GM10248 (cell line): ENCODE results near the gene NT5M.

Experiments
- CTCF ChIA-PET: fragments of 300-600 bp; sonication (Branson Sonifier 250); formaldehyde crosslinking; extraction: SDS; loops from one replicate; lab custom pipeline; 2021; ENCODE audit warnings: antibody characterized with exemption; lab: Yijun Ruan, JAX
- POLR2A ChIA-PET: fragments of 350-650 bp; sonication (Branson Sonifier 250); formaldehyde crosslinking; extraction: SDS; loops from one replicate; lab custom pipeline; 2020; ENCODE audit warnings: antibody characterized with exemption; lab: Yijun Ruan, JAX
- DNase-seq: peaks from one replicate; pipeline ENCODE4 v3.0.0; 2012; ENCODE audit errors: extremely low spot score
- CTCF ChIP-seq: IDR thresholded peaks from 2 replicates; pipeline ENCODE4 v1.5.1; 2012; ENCODE audit warnings: mild to moderate bottlenecking, low read depth; ENCODE audit errors: extremely low read depth, missing control alignments, control extremely low read depth

NT5M gene

GRCh38 chr17:17361867-17362539 is 58.8 kb downstream of the NT5M start:
- no peak for DNase-seq
- TF ChIP-seq CTCF, result no peak
- CTCF ChIA-PET, result interaction anchor here (1.5 kb wide), 1 partner anchor 280 kb away, joined by 4 read pairs; no protein-coding TSS in a partner anchor
- POLR2A ChIA-PET, result no interaction called here

- POLR2A ChIA-PET, result no interaction called here
- TF ChIP-seq CTCF, result no peak
- DNase-seq, result no peak
- CTCF ChIA-PET, result interaction anchor here (1.4 to 1.5 kb wide), 3 partner anchors 8 to 280 kb away, joined by 3 to 4 read pairs (median 3); no protein-coding TSS in a partner anchor
These were observed 59.4 kb downstream of the NT5M start for GRCh38 chr17:17362540-17362930.

DNA sequence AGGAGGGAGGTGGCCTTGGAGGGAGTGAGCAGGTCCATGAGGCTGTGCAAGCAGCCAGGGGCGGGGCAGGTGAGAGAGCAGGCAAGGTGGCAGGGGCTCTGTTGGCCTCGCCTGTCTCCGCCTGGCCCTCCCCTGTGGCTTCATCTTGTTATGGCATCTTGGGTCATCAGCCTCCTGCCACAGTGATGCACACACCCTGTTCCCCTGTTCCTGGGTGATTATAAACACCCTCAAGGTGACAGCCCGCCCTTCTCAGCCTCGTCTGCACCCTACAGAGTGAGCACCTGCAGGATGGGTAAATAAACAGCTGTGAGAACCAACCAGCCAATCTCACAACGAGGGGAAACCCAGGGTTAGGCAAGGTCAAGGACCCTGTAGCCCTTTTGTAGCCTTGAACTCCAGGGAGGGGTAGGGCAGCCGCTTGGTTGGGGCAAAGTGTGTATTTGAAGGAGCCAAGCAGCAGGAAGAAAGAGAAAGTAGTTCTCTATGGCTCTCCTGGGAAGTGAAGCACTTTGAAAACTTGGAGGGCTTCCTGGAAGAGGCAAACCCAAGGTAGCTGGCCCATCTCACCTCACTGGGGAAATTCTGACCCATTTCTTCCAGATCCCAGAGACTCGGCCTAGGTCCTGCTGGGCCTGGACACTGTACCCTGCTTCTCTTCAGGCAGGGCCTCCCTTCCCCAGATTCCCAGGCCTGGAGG is 60.6 kb downstream of the NT5M start:
- no peak for TF ChIP-seq CTCF
- POLR2A ChIA-PET, result no interaction called here
- CTCF ChIA-PET, result interaction anchor here (1.2 to 1.9 kb wide), 5 partner anchors 9 to 279 kb away, joined by 3 to 7 read pairs (median 3); no protein-coding TSS in a partner anchor
- DNase-seq, result no peak

DNA sequence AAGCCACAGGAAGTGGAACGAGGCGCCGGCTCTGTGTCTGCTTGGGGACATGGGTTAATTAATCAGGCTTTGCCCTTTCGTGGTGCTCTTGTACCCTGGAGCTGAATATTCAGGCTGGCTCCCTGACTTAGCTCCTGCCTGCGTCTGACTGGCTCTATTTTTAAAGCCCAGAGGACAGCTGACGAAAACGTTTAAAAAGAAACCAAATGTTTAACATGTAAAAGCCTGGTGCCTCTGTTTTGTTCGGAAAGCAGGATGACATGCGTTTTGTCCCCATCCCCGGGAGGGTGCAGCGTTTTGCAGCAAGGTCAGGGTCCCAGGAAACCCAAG is 61.1 kb downstream of the NT5M start:
- no peak for TF ChIP-seq CTCF
- DNase-seq, result no peak
- ChIA-PET POLR2A (no interaction called here), CTCF (interaction anchor here (1.2 to 1.9 kb wide), 2 partner anchors 11 to 278 kb away, joined by 3 to 7 read pairs; no protein-coding TSS in a partner anchor)

DNA sequence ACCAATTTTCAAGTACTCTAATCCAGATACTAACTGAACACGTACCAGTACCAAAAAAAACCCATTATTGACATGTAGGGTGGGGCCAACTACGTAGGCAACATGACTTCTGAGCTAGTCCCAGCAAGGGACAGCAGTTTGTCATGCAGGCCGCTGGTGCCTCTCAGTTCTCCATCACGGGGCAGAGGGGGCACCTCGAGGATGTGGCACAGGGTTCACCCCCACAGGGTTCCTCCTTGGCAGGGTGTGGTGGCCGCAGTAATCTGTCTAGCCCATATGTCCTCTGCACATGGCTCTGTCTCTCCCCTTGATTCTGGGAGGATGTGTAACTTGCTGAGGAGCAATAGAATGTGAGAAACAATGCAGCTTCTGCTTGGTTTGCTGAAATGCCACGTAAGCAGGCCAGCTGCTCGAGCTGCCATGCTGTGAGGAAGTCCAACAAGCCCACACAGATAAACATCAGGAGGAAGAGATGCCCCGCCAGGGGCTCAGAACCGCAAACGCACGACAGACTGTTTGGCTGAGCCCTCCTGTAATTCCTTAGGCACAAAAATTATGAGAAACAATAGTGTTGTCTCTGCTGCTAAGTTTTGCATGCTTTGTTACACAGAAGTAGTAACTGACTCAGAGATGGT is 62.4 kb downstream of the NT5M start:
- DNase-seq, result no peak

More for the DNA sequence above, 62.4 kb downstream of the NT5M start:
- TF ChIP-seq CTCF, result no peak
- ChIA-PET CTCF (interaction anchor here (1.4 to 2.6 kb wide), 4 partner anchors 10 to 277 kb away, joined by 3 to 22 read pairs (median 5); no protein-coding TSS in a partner anchor), POLR2A (interaction anchor here (0.5 kb wide), 1 partner anchor 131 kb away, joined by 3 read pairs; the partner anchor contains the start of gene RASD1)
